ENCODE measurements around the gene BAIAP2.
"Not testable (repeated sequence)": the region's sequence is repeated elsewhere in the genome, so short reads cannot be mapped to it uniquely, and the experiment has no call there.

The BAIAP2 gene

GRCh38 chr17:81066072-81066471 is 31.1 kb downstream of the BAIAP2 start:
- in situ Hi-C loops (cut with MboI; ENCODE audit: low sequenced_read_pairs), result no loop called here

- in situ Hi-C loops (cut with MboI; ENCODE audit: low sequenced_read_pairs), result no loop called here
Observed at GRCh38 chr17:81066771-81067315, 31.9 kb downstream of the BAIAP2 start.

GRCh38 chr17:81067391-81067811 is 32.5 kb downstream of the BAIAP2 start:
- in situ Hi-C loops (cut with MboI; ENCODE audit: low sequenced_read_pairs), result no loop called here

- in situ Hi-C loops (cut with MboI; ENCODE audit: low sequenced_read_pairs), result no loop called here
Observed at GRCh38 chr17:81068411-81069134, 33.6 kb downstream of the BAIAP2 start.

GRCh38 chr17:81069135-81069645 is 34.2 kb downstream of the BAIAP2 start:
- in situ Hi-C loops (cut with MboI; ENCODE audit: low sequenced_read_pairs), result no loop called here

- in situ Hi-C loops (cut with MboI; ENCODE audit: low sequenced_read_pairs), result no loop called here
Observed at GRCh38 chr17:81070541-81071246, 35.7 kb downstream of the BAIAP2 start.

GRCh38 chr17:81071761-81072741 is 37.1 kb downstream of the BAIAP2 start:
- in situ Hi-C loops (cut with MboI; ENCODE audit: low sequenced_read_pairs), result no loop called here

- in situ Hi-C loops (cut with MboI; ENCODE audit: low sequenced_read_pairs), result no loop called here
Observed at GRCh38 chr17:81073967-81074839, 39.3 kb downstream of the BAIAP2 start.

GRCh38 chr17:81074875-81075274 is 39.9 kb downstream of the BAIAP2 start:
- in situ Hi-C loops (cut with MboI; ENCODE audit: low sequenced_read_pairs), result no loop called here

GRCh38 chr17:81075307-81075706 is 40.4 kb downstream of the BAIAP2 start:
- in situ Hi-C loops (cut with MboI; ENCODE audit: low sequenced_read_pairs), result no loop called here

- in situ Hi-C loops (cut with MboI; ENCODE audit: low sequenced_read_pairs), result no loop called here
Observed at GRCh38 chr17:81076141-81076679, 41.3 kb downstream of the BAIAP2 start.

- in situ Hi-C loops (cut with MboI; ENCODE audit: low sequenced_read_pairs), result not testable (repeated sequence)
Observed at GRCh38 chr17:81078026-81078913, 43.3 kb downstream of the BAIAP2 start.

- in situ Hi-C loops (cut with MboI; ENCODE audit: low sequenced_read_pairs), result no loop called here
Observed at GRCh38 chr17:81080019-81080418, 45.1 kb downstream of the BAIAP2 start.

- in situ Hi-C loops (cut with MboI; ENCODE audit: low sequenced_read_pairs), result no loop called here
Observed at GRCh38 chr17:81081222-81082176, 46.5 kb downstream of the BAIAP2 start.

GRCh38 chr17:81082177-81083073 is 47.5 kb downstream of the BAIAP2 start:
- in situ Hi-C loops (cut with MboI; ENCODE audit: low sequenced_read_pairs), result no loop called here

GRCh38 chr17:81083125-81083765 is 48.3 kb downstream of the BAIAP2 start:
- in situ Hi-C loops (cut with MboI; ENCODE audit: low sequenced_read_pairs), result no loop called here
